Measurements from ENCODE around the gene KDM4C.

The KDM4C gene

DNA sequence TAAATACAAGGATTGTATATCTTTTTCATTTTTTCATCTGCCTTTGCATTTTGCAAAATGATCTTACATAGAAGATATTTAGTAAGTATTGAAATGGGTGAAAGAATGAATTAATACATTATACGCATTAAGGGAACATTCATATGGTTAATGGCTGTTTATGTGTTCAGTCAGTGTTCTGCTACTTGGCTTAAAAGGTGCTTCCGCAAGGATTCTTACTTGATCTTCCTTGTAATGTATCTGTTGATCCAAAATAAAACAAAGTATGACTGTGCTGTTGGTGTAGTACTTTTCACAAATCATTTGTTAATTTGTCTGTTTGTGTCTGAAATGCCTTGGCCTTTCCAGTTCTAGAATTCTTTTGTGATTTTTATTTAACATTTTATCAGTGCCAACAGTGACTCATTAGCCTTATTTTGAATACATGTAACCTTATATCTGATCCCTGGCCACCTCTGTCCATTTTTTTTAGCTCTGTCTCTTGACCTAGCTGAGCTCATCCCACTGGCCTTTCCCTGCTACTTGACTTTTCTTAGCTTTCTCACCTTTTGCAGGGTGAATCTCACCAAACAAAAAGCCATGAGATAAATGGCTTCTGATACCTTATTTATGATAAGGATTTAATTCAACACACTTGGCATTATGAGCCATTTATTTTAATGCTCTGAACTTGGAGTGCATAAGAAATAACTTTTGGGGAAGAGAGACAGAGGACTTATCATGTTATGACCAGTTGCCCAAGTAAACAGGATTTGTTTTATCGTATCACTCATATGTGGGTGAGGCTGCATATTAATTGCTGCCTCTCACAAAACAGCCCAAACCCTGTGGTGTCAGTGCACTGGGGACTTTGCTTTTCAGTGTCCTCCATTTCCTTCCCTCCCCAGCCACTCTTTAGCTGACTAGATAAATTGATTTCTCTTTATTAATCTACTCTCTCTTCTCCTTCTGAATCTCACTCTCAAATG is 340.3 kb downstream of the KDM4C start:
- DNase-seq (ENCODE audit: low read depth) = no peak

DNA sequence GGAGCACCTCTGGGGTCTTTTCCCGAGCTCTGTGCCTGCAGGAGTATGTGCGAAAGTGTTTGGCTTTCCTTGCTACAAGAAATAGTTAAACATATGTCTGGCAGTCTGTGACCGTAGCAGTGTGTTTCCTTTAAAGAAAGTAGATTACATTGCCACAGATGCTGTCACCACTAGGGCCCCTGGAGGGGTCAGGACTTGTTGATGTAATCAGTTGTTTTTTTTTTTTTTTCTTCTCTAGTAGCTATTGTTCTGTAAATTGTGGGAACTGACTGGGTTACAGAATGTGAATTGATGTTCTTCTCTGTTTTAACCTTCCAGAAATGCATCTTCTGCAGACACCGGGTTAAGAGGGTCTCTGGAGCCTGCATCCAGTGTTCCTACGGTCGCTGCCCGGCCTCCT is 345.6 kb downstream of the KDM4C start:
- DNase-seq (ENCODE audit: low read depth) = no peak

DNA sequence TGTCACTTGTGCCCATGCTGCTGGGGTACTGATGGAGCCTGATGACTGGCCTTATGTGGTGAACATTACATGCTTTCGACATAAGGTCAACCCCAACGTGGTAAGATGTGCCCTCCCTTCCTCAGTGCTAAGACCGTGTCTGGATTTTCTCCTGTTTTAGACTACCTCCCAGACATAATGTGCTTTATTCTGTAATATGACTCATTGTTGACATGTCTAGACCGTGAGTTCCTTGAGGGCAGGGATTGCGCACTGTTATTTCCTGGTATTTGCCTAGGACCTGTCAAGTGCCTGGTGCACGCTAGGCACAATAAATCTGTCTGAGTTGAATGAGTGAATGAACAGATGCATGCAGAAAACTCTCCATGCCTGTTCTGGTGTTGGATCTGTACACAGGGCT is 346.0 kb downstream of the KDM4C start:
- DNase-seq (ENCODE audit: low read depth) = no peak

DNA sequence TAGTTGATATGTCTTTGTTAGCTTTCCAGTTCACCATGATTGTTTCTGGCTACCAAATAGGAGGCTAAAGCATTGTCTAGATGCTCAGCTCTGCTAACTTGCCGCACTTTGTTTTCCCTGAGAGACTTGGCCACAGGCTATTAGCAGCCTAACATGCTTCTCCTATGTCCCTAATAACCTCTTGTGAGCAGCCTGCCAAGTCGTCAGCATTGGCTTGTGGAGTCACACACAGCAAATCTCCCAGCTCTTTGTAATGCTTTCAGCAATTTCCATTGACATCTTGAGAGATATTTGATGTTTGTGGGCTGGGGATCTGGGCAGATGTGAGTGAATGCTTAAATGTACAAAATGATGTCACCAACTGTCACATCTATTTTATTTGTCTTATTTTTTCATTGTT is 346.9 kb downstream of the KDM4C start:
- DNase-seq (ENCODE audit: low read depth) = no peak

DNA sequence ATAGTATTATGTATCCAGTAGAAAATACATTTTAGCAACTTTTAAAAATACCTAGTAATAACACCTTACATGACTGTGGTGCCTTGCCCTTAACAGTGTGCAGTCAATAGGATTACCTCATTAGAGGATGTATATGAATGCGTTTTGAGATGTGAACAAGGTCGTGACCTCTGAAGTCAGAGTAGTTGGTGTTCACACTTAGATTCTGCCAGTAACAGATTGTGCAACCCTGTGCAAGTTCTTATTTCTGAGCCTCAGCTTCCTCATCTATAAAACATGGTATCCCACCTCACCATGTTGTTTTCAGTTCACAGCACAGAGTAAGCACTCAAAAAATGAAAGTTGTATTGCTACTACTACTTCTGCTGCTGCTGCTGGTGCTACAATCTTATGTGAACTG is 347.3 kb downstream of the KDM4C start:
- no peak for DNase-seq (ENCODE audit: low read depth)

DNA sequence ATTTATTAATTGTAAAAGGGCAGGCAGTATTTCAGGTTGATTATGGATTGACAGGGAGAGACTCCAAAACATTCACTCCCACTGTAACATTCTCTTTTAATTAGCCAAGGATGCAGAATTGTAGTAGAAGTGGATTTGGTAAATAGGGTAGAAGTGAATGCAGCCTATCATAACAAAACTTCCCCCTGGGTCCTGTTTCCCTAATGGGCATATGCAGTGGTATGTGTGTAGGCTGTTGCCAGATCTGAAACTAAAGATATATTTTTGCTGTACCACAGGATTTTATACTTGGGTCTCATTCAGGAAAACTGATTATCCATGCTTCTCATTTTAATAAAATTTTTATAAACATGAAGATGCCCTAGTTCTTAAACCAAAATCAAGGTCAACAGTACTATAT is 351.2 kb downstream of the KDM4C start:
- DNase-seq (ENCODE audit: low read depth) = no peak

DNA sequence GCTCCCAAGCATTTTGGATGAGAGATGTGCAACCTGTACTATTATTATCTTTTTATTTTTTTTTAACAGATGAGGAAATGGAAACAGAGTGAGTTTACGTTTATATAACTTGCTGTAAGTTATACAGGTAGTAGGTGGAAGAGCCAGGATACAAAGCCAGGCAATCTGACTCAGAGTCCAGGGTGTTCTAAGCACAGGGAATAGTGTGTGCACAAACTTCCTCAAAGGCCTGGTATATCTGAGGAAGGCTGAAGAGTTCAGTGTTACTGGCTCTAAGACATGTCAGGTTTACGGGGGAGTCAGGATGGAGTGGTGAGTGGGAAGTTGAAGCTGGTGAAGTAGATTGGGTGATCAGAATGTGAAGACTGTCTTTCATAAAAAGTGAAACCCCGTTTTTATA is 353.6 kb downstream of the KDM4C start:
- DNase-seq (ENCODE audit: low read depth) = no peak

DNA sequence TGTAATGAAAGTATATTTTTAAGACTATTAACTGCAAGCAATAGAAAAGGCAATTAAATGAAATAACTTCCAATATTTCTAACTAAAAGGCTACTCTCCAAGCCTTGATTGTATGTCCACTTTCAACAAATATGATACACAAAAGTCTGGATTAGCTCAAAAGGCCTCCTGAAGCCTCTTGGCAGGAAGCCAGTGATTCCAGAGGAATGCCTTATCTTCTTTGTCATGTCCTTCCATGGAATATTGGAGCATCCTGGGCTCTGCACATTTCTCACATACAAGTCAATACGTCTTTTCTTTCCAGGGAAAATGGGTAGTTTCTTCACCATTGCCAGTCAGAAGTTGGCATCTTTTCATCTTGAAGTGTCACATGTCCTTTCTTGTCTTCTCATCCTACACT is 357.8 kb downstream of the KDM4C start:
- no peak for DNase-seq (ENCODE audit: low read depth)

DNA sequence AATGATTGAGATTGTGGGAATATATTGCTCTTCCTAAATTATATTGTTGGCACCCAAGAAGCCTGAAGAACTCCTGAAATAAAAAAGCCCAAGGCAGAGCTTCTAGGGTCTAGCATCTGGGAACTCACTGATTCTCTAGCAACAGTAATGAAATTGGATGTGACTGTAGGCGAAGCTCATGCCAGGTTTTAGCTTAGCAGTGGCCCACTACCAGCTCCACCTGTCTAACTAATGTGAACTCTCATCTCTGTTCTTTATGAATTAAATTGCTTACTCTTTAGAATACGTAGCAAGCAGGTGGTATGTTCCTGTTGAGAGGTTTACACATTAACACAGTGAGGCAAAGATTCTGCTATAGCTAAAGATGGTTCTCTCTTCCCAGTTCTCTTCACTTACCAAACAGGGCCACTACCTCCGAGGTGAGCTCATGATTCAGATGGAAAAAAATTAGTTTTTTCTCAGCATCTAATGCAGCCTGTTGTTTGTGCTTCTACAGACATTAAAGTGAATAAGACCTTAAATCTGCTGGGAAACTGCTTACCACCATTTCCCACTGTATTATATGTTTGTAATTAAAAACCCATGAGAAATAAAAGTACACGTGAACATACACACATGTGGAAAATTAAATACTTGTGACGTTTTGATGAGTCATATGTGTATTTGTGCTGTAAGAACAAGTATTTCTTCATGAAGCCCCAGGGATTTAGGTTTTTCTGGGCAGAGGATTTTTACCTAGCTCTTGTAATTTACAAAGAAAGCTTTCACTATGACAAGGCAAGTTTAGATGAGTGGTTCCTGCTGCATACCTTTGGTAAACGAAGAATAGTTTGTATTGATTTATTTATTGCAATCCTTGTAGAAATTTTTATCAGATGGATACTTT is 360.1 kb downstream of the KDM4C start:
- no peak for DNase-seq (ENCODE audit: low read depth)

DNA sequence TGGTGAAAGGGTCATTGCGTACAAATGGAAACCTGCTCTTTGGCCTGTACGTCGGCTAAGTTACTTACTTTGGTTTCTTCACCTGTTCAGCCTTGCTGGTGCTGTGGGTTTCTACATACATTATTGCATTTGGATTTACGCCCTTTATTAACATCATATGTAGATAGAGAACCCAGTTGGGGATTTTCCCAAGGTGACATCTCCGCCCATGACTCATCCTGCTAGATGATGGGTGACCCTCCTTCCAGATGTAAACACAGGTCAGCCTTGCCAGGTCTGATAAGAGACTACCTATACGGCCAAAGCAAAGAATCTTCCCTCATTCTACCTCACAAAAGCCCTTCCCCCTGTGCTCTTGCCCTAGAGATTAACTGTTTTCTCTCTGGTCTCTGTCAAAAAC is 360.9 kb downstream of the KDM4C start:
- no peak for DNase-seq (ENCODE audit: low read depth)

DNA sequence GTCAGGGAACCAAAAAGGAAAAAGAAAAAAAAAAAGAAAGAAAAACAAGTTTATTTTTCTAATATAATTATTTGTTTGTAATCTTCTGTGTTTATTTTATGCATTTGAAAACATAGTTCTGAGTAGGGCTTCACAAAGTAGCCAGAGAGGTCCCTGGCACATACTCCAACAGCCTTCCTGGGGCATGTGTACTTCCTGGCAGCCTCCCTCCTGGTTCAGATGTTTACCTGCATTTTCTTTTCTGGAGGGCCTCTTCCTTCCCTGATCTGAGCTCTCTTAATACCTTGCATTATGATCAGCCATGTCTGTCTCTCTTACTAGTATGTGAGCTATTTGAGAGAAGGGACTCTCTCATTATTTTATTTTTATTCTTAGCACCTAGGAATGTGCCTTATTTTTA is 361.8 kb downstream of the KDM4C start:
- no peak for DNase-seq (ENCODE audit: low read depth)

DNA sequence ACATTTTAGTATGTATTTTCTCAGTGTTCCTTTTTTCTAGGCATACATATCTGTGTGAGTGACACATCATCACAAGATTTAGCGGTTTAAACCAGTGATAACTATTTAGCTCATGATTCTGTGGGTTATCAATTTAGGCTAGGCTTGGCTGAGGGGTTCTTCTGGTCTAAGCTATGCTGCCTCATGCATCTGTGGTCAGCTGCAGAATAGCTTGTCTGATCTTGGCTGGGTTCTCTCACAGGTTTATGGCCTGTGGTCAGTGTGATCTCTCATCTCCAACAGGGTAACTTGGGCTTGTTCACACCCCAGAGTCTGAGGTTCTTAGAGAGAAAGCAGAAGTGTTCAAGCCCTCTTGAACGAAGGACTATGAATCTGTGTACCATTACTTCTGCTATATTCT is 363.3 kb downstream of the KDM4C start:
- DNase-seq (ENCODE audit: low read depth) = no peak

DNA sequence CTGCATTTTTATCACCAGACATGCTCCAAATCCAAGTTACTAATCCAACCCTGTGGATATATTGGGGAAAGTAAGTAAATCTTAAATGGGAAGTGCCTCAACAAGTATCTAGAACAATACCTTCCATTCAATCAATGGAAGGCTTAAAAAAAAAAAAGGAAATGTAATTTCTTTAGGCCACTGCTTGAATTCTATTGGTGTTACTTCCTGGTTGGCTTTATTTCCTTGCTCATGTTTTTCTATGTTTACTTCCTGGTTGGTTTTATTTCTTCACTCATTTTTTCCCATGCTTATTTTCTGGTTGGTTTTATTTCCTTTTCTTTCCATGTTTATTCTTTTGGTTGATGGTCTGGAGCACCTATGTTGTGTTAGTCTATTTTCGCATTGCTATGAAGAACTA is 363.9 kb downstream of the KDM4C start:
- DNase-seq (ENCODE audit: low read depth) = no peak

DNA sequence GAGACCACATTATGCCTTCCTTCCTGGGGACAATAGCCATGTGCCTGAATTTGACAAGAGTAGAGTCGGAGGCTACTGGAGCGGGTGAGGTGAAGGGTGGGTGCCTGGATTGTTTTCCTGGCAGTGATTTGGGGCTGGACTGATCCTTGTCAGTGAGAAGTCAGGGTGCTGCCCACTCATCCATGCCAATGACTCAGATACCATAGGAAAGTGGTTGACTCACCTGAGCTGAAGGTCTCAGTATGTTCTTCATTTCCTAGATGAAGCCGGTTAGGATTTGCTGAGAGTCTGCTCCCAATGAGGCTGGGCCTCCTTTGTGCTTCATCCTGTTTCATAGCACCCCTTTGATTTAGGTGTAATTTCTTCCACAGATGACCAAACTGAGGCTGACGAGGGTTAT is 366.0 kb downstream of the KDM4C start:
- no peak for DNase-seq (ENCODE audit: low read depth)

DNA sequence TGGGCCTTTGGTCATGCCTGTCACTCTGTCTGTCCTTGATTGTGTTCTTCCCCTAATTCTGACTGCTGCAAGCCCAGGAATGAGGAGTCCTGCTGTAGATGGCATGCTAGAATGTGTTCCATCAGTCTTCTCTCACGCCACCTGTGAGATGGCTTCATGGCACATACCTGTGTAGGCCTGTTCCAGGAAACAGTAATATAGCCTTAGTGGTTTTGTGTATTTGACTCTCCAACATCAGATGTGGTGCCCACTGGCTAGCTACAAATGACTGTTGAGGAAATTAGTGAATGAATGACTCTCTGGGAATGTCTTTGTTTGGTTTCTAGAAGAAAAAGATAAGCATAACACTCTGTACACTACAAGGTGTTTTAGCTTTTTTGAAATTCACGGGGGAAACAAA is 367.5 kb downstream of the KDM4C start:
- DNase-seq (ENCODE audit: low read depth) = no peak

DNA sequence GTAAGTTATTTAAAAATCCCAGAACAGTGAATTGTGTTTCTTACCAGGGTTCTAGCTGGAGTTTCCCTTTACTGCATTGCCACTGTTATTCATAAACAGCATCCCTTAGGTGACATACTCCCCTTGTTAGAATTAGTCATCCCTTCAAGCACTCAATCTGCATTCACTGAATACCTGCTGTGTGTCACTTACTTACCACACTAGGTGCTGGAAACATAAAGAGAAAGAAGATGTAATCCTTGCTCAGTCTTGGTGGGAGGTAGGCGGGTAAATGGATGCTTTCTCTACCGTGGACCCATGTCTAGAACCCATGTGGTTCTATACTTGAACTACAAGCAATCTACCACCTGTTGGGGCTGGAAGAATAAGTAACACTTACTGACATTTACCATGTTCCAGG is 371.6 kb downstream of the KDM4C start:
- no peak for DNase-seq (ENCODE audit: low read depth)

DNA sequence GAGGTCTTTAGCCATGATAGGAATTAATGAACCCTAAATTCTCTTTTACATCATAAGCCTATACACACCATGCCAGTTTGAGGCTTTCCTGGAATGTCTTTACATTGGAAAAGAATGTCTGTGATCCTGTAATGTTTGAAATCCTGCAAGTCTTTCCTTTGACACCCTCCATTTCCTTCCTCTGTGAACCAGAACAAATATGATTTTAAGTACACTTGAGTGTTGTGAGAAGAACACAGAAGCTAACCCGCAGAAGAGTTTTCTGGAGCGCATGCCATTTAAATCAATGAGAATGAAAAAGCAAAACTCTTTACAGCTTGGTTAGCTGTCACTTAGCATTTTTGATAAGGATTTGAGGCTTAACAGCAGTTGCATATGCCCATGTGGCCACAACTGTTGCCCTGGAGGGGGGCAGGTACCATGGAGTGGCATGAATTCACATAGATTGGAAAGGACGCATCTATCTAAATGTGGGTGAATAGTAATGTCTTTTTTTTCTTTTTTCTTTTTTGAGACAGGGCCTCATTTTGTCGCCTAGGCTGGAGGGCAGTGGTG is 372.6 kb downstream of the KDM4C start:
- no peak for DNase-seq (ENCODE audit: low read depth)

DNA sequence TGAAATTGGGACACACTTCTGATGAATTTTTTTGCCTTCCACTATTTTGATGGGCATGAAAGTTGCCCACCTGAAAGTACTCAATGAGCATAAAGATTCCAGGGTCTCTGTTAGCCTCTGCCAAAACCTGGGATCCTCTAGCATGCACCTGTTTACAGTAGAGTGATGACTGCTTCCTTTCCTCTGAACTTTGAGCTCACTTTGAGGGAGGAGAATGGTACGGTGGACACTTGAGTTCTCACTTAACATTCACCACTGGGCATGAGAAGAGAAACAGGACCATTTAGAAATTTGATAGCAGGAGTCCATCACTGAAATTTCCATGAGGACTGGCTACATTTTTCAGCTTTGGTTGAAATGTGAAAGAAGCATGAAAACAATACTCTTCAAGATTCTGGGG is 374.8 kb downstream of the KDM4C start:
- DNase-seq (ENCODE audit: low read depth) = no peak

DNA sequence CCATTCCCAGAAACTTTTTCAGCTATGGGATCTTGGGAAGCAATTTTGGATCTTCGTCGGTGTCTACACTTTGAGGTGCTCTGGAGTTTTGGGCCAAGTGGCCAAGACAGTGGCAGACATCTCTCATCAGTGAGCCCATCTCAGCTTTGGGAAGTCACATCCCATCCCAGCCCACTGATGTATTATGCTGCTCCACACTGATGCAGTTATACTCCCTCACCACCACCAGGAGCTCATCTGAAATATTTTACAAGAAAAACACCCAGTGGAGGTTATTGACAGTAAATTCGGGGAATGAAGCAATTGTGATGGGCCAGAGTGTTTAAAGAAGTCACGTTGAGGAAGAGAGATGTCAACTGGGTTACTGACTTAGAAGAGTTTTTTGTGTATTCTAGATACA is 378.0 kb downstream of the KDM4C start:
- no peak for DNase-seq (ENCODE audit: low read depth)

DNA sequence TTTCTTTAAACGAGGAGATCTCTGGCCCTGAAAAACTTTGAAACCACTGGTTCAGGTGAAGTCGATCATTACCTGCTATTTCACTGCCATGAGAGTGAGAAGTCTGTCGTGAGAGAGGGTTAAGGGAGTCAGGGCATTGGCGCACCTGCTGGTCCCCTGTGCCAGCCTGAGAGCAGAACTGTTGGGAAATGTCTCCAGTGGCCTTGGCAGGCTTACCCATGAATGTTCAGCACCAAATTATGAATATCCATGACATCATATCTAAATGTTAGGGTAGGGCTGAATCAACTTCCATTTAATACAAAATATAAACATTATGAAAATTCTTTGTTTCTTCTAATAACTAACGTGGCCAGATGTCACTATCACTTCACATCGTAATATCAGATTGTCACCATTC is 379.3 kb downstream of the KDM4C start:
- no peak for DNase-seq (ENCODE audit: low read depth)

DNA sequence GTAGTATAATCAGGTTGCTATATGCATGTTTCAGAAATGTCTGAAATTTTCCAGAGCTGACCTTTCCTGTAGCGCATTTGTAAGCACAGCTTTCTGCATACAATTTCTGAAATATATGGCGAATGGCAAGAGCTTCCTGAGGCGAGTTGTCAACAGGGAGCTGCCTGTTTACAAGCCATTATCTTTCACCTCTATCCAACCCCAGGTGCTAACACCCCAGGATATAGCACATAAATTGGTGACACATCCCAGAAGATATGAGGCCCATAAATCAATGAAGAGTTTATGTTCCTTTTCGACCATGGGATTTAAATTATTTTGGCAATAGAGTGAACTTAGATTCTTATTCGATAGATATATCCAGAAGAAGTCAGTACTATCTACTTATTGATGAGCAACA is 379.8 kb downstream of the KDM4C start:
- no peak for DNase-seq (ENCODE audit: low read depth)

DNA sequence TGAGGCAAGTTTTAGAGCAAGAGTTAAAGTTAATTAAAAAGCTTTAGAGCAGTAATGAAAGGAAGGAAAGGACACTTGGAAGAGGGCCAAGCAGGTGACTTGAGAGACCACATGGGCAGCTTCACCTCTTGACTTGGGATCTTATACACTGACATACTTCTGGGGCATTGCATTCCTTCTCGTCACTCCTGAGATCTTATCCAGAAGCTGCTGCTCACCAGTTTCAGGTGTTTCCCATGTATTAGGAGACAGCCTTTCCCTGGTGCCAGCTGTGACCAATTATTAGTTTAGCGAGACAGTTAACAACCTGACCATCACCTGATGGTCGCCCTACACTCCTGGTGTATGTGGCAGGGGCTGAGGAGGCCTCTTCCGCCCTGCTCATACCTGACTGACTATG is 382.1 kb downstream of the KDM4C start:
- no peak for DNase-seq (ENCODE audit: low read depth)

DNA sequence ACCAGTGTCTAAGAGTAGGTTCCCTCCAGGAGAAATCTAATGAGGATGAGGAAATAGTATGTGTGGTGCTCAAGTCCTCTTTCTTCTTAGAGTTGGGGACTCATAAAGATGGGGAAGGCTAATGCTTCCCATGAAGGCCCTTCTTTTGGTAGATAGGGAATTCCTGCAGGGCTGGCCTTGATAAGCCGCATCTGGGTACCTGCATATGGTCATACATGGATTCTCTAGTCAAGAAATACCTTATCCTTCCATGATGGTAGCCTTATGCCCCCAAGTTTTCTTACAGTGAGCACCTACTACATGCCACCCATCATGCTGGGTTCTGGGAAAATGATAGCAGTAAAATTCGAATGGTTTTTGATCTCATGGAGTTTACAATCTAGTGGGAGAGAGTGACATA is 382.6 kb downstream of the KDM4C start:
- DNase-seq (ENCODE audit: low read depth) = no peak
